Retinal pigment epithelial cell (primary cell): ENCODE measurements around the gene NCBP3.
"Not testable (repeated sequence)": the region's sequence is repeated elsewhere in the genome, so short reads cannot be mapped to it uniquely, and the experiment has no call there.

Source experiments
- DNase-seq: peaks from one replicate; pipeline ENCODE4 v3.0.0-alpha.2; 2010; ENCODE audit warnings: low read depth
- H3K4me3 ChIP-seq: 2 replicates; pipeline ENCODE4 v1.5.1; 2011; ENCODE audit warnings: mild to moderate bottlenecking, low read length, control low read depth, moderate library complexity
- TF ChIP-seq, protein P1 (sequence below): conservative IDR thresholded peaks from 2 replicates; pipeline ENCODE4 v1.5.1; 2011; ENCODE audit warnings: low read depth, low read length, control low read depth, inconsistent platforms

NCBP3 gene

DNA sequence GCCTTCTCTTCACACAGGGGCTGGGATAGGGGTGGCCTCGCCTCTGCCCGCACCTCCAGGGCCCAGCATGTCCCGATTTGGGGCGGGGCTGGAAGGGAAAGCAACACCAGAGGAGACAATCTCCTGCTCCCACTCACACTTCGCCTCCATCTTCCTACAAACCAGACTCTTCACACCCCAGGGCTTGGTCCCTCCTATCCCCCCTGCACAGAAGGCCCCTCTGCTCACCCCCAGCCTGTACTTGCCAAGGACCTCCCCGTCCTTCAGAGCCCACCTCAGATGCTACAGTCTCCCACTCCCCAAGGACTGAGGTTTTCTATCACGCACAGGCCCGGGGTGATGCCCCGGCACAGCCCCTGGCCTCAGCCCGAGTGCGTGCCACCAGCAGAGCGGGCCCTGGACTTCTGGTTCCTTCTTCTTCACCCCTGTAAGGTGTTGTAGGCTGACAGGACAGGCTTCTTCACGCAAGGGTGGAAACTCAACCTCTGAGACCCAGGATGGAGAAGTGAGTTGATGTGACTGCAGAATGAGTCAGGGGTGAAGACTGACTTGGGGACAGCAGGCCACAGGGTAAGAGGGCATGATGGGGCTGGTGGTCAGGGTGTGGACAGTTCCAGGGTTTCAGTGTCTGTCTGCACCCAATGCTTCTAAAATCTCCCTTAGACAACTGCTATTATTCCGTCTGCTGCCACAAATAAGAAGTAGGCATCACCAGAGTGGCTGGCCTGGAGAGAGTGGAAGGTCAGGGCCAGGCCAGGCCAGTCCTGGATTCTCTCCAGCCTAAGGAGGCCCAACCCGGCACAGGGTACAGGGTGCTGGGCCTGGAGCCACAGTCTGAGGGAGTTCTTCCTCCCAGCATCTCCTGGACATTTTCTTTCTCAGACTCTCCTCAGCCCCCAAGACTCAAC is 47.5 kb downstream of the NCBP3 start:
- no peak overlapping the region for H3K4me3 ChIP-seq
- TF ChIP-seq, protein P1, sequence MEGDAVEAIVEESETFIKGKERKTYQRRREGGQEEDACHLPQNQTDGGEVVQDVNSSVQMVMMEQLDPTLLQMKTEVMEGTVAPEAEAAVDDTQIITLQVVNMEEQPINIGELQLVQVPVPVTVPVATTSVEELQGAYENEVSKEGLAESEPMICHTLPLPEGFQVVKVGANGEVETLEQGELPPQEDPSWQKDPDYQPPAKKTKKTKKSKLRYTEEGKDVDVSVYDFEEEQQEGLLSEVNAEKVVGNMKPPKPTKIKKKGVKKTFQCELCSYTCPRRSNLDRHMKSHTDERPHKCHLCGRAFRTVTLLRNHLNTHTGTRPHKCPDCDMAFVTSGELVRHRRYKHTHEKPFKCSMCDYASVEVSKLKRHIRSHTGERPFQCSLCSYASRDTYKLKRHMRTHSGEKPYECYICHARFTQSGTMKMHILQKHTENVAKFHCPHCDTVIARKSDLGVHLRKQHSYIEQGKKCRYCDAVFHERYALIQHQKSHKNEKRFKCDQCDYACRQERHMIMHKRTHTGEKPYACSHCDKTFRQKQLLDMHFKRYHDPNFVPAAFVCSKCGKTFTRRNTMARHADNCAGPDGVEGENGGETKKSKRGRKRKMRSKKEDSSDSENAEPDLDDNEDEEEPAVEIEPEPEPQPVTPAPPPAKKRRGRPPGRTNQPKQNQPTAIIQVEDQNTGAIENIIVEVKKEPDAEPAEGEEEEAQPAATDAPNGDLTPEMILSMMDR: no peak
- no peak for DNase-seq

GRCh38 chr17:3796822-3797170 is 49.2 kb downstream of the NCBP3 start:
- DNase-seq: no peak
- TF ChIP-seq, protein P1: no peak
- no peak overlapping the region for H3K4me3 ChIP-seq

DNA sequence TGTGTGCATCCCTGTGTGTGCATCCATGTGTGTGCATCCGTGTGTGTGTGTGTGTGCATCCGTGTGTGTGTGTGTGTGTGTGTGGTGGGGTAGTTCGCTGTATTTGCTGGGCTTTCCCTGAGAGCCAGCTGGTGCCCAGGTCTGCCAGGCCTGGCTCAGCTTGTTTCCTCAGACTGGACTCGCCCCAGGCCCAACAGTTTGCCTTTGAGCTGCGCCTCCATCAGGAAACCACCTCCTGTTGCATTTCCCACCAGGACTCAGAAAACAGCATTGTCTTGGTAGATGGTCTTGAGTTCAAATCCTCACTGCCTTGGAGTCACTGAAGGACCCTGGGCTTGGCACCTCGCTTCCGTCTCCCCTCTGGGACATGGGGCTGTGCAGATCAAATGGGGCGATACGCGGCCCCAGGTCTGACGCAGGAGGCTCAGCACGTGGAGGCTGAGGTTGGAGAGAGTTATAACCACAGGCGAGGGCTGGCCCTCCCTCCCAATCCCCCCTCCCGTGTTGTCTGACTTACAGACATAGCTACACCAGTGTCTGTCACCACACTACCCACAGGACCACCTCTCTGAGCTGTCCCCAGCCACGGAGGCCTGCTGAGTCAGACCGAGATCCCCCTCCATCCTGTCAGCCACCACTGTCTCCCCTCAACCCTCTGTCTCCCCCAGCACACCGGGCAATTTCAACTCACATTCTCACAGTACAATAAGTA is 49.8 kb downstream of the NCBP3 start:
- TF ChIP-seq, protein P1: no peak
- no peak overlapping the region for H3K4me3 ChIP-seq
- no peak for DNase-seq

- no peak for DNase-seq
- TF ChIP-seq, protein P1: no peak
- H3K4me3 ChIP-seq: no peak overlapping the region
These were observed 50.5 kb downstream of the NCBP3 start for GRCh38 chr17:3795390-3796102.

DNA sequence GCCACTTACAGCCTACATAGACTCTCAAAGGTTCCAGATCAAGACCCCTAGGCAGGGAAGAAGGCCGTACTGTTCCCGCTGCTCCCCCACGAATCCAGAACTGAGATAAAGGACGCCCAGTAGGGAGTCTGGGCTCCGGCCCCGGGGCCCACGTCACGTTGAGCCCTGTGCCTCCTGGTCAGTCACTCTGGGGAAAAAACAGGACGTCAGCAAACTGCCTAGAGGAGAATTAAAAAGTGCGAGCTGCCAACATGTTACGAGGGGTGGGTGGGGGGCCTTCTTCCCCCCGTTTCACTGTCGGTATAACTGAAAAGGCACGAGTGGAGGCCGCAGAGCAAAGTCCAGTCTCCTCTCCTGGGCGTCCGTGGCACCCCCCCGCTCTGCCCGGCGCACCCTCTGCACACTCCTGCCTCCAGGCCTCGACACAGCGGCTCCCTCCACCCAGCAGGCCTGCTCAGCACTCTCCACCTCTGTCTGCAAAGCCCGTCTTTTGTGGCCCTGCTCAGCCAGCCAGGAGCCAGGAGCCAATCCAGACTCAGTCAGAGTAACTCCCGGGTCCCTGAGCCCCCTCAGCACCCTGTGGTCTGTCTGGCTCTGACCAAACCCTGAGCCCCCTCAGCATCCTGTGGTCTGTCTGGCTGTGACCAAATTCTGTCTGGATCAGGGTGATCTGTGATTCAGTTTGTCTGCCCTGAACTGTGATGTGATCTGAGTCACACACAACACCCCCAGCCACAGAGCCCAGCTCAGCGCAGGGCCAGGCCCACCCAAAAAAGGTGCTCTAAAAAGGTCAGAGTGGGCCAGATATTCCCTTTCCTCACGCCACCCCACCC is 51.3 kb downstream of the NCBP3 start:
- no peak overlapping the region for H3K4me3 ChIP-seq
- TF ChIP-seq, protein P1: no peak
- peak; percentile 45 for DNase-seq

DNA sequence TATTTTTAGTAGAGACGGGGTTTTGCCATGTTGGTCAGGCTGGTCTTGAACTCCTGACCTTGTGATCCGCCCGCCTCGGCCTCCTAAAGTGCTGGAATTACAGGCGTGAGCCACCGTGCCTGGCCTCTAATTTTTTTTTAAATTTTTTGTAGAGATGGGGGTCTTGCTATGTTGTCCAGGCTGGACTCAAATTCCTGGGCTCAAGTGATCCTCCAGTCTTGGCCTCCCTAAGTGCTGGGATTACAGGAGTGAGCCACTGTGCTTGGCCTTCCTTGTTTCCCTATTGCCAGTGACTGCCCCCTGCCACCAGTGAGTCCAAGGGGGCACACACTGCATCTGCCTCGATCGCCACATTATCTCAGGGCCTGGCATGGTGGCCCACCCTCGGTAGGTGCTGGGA is 51.9 kb downstream of the NCBP3 start:
- H3K4me3 ChIP-seq, DNase-seq: not testable (repeated sequence)

- not testable (repeated sequence) for DNase-seq, H3K4me3 ChIP-seq
These were observed 52.8 kb downstream of the NCBP3 start for GRCh38 chr17:3793258-3793657.
